NCI-H2081 (cell line): Measurements from ENCODE around the gene CCL2.

ENCODE experiments used
- DNase-seq, 2 experiments: peaks; one replicate each; lab custom pipeline; 2025; lab: John Stamatoyannopoulos, UW

CCL2 gene

GRCh38 chr17:34265711-34266110 lies 10.6 kb downstream of the CCL2 start:
- DNase-seq: no peak

GRCh38 chr17:34269969-34270368 lies 14.9 kb downstream of the CCL2 start, which contains the start of gene CCL7:
Gene CCL7 (plus strand): TSS chr17:34270221. CDS start chr17:34270291, 70 bp downstream.
- no peak for DNase-seq

GRCh38 chr17:34275881-34276280 lies 20.8 kb downstream of the CCL2 start:
- DNase-seq: no peak

- no peak for DNase-seq
Measured at GRCh38 chr17:34276826-34277225, 21.7 kb downstream of the CCL2 start.

- DNase-seq: no peak
Measured at GRCh38 chr17:34283571-34283970, 28.5 kb downstream of the CCL2 start.

GRCh38 chr17:34285286-34285792 lies 30.3 kb downstream of the CCL2 start, which contains the start of gene CCL11:
Gene CCL11 (plus strand): TSS chr17:34285742. CDS start chr17:34285809, 67 bp downstream.
- no peak for DNase-seq

- DNase-seq: no peak
Measured at GRCh38 chr17:34287875-34288274, 32.8 kb downstream of the CCL2 start.

GRCh38 chr17:34290586-34290985 lies 35.5 kb downstream of the CCL2 start:
- no peak for DNase-seq

GRCh38 chr17:34291721-34292348 lies 36.8 kb downstream of the CCL2 start:
- DNase-seq: no peak

- no peak for DNase-seq
Measured at GRCh38 chr17:34299027-34299426, 43.9 kb downstream of the CCL2 start.

- no peak for DNase-seq
Measured at GRCh38 chr17:34299956-34300577, 45.0 kb downstream of the CCL2 start.

- no peak for DNase-seq
Measured at GRCh38 chr17:34300652-34301370, 45.7 kb downstream of the CCL2 start.

GRCh38 chr17:34301986-34302385 lies 46.9 kb downstream of the CCL2 start:
- no peak for DNase-seq

- no peak for DNase-seq
Measured at GRCh38 chr17:34302636-34303035, 47.6 kb downstream of the CCL2 start.

GRCh38 chr17:34303606-34304005 lies 48.5 kb downstream of the CCL2 start:
- no peak for DNase-seq

- DNase-seq: no peak
Measured at GRCh38 chr17:34305061-34305460, 50.0 kb downstream of the CCL2 start.

- no peak for DNase-seq
Measured at GRCh38 chr17:34305606-34306005, 50.5 kb downstream of the CCL2 start.

GRCh38 chr17:34306466-34306865 lies 51.4 kb downstream of the CCL2 start:
- no peak for DNase-seq
